OCI-LY1 (cell line): ENCODE data around the gene TMEM236.

Experiments used
- EZH2 ChIP-seq: fragments of 200-600 bp; sonication (generic), shearing (Covaris generic); IDR thresholded peaks from 2 replicates; pipeline ENCODE4 v1.8.0; 2017; ENCODE audit warnings: borderline replicate concordance, mixed run types, mild to moderate bottlenecking, antibody characterized with exemption, low read length, moderate library complexity, mixed read lengths
- TF ChIP-seq, protein P1 (sequence below): fragments of 200-600 bp; sonication (generic), shearing (Covaris generic); IDR thresholded peaks from 2 replicates; pipeline ENCODE4 v1.5.1; 2017; ENCODE audit warnings: mild to moderate bottlenecking, antibody characterized with exemption, low read length, moderate library complexity, mixed read lengths

GRCh38 chr10:17730667-17731066, 21.3 kb upstream of the TMEM236 start:
- TF ChIP-seq, protein P1, sequence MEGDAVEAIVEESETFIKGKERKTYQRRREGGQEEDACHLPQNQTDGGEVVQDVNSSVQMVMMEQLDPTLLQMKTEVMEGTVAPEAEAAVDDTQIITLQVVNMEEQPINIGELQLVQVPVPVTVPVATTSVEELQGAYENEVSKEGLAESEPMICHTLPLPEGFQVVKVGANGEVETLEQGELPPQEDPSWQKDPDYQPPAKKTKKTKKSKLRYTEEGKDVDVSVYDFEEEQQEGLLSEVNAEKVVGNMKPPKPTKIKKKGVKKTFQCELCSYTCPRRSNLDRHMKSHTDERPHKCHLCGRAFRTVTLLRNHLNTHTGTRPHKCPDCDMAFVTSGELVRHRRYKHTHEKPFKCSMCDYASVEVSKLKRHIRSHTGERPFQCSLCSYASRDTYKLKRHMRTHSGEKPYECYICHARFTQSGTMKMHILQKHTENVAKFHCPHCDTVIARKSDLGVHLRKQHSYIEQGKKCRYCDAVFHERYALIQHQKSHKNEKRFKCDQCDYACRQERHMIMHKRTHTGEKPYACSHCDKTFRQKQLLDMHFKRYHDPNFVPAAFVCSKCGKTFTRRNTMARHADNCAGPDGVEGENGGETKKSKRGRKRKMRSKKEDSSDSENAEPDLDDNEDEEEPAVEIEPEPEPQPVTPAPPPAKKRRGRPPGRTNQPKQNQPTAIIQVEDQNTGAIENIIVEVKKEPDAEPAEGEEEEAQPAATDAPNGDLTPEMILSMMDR = no peak
- TF ChIP-seq EZH2 = no peak
